Nephron (organoid): Measurements from ENCODE around the gene ZNF433.

Experiments
- H3K27ac Mint-ChIP-seq, 3 experiments: 2 replicates each; pipeline ENCODE4 v1.8.0; 2020; ENCODE audit warnings: mixed read lengths in 3 of 3, mild to moderate bottlenecking in 2 of 3, moderate library complexity in 1 of 3
- H3K27me3 Mint-ChIP-seq: 2 replicates; pipeline ENCODE4 v1.8.0; 2021; ENCODE audit warnings: low read depth, mild to moderate bottlenecking, moderate library complexity, mixed read lengths
- H3K36me3 Mint-ChIP-seq: 2 replicates; pipeline ENCODE4 v1.8.0; 2020; ENCODE audit warnings: low read depth, mixed read lengths
- H3K4me1 Mint-ChIP-seq: 2 replicates; pipeline ENCODE4 v1.8.0; 2020; ENCODE audit warnings: mixed read lengths
- H3K4me3 Mint-ChIP-seq, 3 experiments: 2 replicates each; pipeline ENCODE4 v1.8.0; 2020; ENCODE audit warnings: mild to moderate bottlenecking in 3 of 3, mixed read lengths in 3 of 3, moderate library complexity in 2 of 3
- H3K9me3 Mint-ChIP-seq: 2 replicates; pipeline ENCODE4 v1.8.0; 2020; ENCODE audit warnings: mixed read lengths
- CTCF ChIP-seq, 3 experiments: fragments of 200-600 bp; sonication (generic); IDR thresholded peaks; one replicate each; pipeline ENCODE4 v1.5.0; 2021; ENCODE audit warnings: antibody characterized with exemption in 3 of 3; ENCODE audit not compliant: unreplicated experiment in 3 of 3

ZNF433 gene

DNA sequence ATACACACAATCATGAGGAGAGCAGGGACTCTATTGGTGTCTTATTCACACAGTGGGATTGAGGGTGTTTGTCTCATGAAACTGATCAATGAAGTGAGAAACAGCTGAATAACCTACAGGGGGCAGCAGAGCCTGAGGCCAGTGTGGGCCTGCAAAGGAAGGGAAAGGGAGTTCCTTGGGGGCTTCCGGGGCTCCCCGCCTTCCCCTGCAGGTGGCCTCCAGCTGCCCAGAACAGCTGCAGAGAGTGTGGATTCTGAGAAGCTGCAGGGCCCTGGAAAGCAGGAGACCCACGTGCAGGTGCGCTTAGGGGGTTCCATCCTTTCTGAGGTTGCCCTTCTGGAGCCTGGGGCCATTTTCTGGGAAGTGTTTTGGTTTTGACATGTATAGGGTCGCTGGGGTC, 50.5 kb downstream of the ZNF433 start:
- H3K27me3 Mint-ChIP-seq, result no peaks in the 10 kb centered on the region
- H3K9me3 Mint-ChIP-seq, result peaks cover 33% of the 10 kb centered on the region
- TF ChIP-seq CTCF (IDR thresholded peaks at IDR 0.05; ENCODE audit: unreplicated experiment in 3 of 3), result peak in 1 of 3 experiments; percentile 9
- H3K27ac Mint-ChIP-seq, result no peak overlapping the region
- H3K36me3 Mint-ChIP-seq, result peaks cover 19% of the 10 kb centered on the region
- peak overlapping the region in 2 of 3 experiments; percentile 15 to 62 for H3K4me3 Mint-ChIP-seq
- no peaks in the 10 kb centered on the region for H3K4me1 Mint-ChIP-seq

- H3K27me3 Mint-ChIP-seq, result no peaks in the 10 kb centered on the region
- H3K36me3 Mint-ChIP-seq, result peaks cover 37% of the 10 kb centered on the region
- H3K9me3 Mint-ChIP-seq, result peaks cover 57% of the 10 kb centered on the region
- H3K4me3 Mint-ChIP-seq, result no peak overlapping the region
- no peak overlapping the region for H3K27ac Mint-ChIP-seq
- TF ChIP-seq CTCF (IDR thresholded peaks at IDR 0.05; ENCODE audit: unreplicated experiment in 3 of 3), result no peak
- no peaks in the 10 kb centered on the region for H3K4me1 Mint-ChIP-seq
Observed at GRCh38 chr19:11982526-11982925, 53.0 kb downstream of the ZNF433 start.

GRCh38 chr19:11979527-11979926, 56.0 kb downstream of the ZNF433 start:
- Mint-ChIP-seq H3K27ac (no peak overlapping the region), H3K9me3 (peaks cover 73% of the 10 kb centered on the region), H3K4me3 (no peak overlapping the region), H3K4me1 (no peaks in the 10 kb centered on the region), H3K36me3 (peaks cover 67% of the 10 kb centered on the region), H3K27me3 (no peaks in the 10 kb centered on the region)
- no peak for TF ChIP-seq CTCF (IDR thresholded peaks at IDR 0.05; ENCODE audit: unreplicated experiment in 3 of 3)

- no peaks in the 10 kb centered on the region for H3K27me3 Mint-ChIP-seq
- peaks cover 73% of the 10 kb centered on the region for H3K36me3 Mint-ChIP-seq
- no peak for TF ChIP-seq CTCF (IDR thresholded peaks at IDR 0.05; ENCODE audit: unreplicated experiment in 3 of 3)
- no peak overlapping the region for H3K4me3 Mint-ChIP-seq
- peaks cover 79% of the 10 kb centered on the region for H3K9me3 Mint-ChIP-seq
- no peaks in the 10 kb centered on the region for H3K4me1 Mint-ChIP-seq
- H3K27ac Mint-ChIP-seq, result no peak overlapping the region
Observed at GRCh38 chr19:11978492-11979100, 56.9 kb downstream of the ZNF433 start.

- Mint-ChIP-seq H3K27me3 (no peaks in the 10 kb centered on the region), H3K4me3 (no peak overlapping the region), H3K36me3 (peaks cover 83% of the 10 kb centered on the region), H3K27ac (no peak overlapping the region), H3K4me1 (no peaks in the 10 kb centered on the region), H3K9me3 (peaks cover 56% of the 10 kb centered on the region)
- no peak for TF ChIP-seq CTCF (IDR thresholded peaks at IDR 0.05; ENCODE audit: unreplicated experiment in 3 of 3)
Observed at GRCh38 chr19:11973019-11973810, 62.3 kb downstream of the ZNF433 start.
